ENCODE measurements around the gene COL17A1.

GRCh38 chr10:104035194-104036068 is 50.2 kb downstream of the COL17A1 start:
- TF ChIP-seq SP1 (IDR thresholded peaks at IDR 0.05; ENCODE audit: low read depth): no peak
- TF ChIP-seq, protein P1, sequence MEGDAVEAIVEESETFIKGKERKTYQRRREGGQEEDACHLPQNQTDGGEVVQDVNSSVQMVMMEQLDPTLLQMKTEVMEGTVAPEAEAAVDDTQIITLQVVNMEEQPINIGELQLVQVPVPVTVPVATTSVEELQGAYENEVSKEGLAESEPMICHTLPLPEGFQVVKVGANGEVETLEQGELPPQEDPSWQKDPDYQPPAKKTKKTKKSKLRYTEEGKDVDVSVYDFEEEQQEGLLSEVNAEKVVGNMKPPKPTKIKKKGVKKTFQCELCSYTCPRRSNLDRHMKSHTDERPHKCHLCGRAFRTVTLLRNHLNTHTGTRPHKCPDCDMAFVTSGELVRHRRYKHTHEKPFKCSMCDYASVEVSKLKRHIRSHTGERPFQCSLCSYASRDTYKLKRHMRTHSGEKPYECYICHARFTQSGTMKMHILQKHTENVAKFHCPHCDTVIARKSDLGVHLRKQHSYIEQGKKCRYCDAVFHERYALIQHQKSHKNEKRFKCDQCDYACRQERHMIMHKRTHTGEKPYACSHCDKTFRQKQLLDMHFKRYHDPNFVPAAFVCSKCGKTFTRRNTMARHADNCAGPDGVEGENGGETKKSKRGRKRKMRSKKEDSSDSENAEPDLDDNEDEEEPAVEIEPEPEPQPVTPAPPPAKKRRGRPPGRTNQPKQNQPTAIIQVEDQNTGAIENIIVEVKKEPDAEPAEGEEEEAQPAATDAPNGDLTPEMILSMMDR (IDR thresholded peaks at IDR 0.05 in 2 of 3, conservative IDR thresholded peaks at IDR 0.05 in 1 of 3; ENCODE audit: borderline replicate concordance in 1 of 3, insufficient read depth in 1 of 3, low read depth in 2 of 3, low read length in 2 of 3): no peak
- no peak for TF ChIP-seq EZH2 (IDR thresholded peaks at IDR 0.05)
- no peak for TF ChIP-seq ZNF274 (IDR thresholded peaks at IDR 0.05; ENCODE audit: low read depth, low read length)
- no peak for TF ChIP-seq EZH2phosphoT487 (IDR thresholded peaks at IDR 0.05; ENCODE audit: borderline replicate concordance)
- no peak for TF ChIP-seq POLR2A (IDR thresholded peaks at IDR 0.05; ENCODE audit: borderline replicate concordance, extremely low read depth, insufficient read depth, insufficient read length)
- no peak for TF ChIP-seq ZBTB33 (IDR thresholded peaks at IDR 0.05; ENCODE audit: extremely low read depth, insufficient replicate concordance, low read length)
